A673 (cell line): ENCODE measurements around the gene KCTD4.

ENCODE experiments used
- EZH2 ChIP-seq: fragments of 200-600 bp; sonication (generic); IDR thresholded peaks from 2 replicates; pipeline ENCODE4 v1.6.1; 2017; ENCODE audit warnings: borderline replicate concordance, low read depth, mild to moderate bottlenecking, mixed read lengths, antibody characterized with exemption, low read length; ENCODE audit not compliant: poor library complexity, severe bottlenecking
- TF ChIP-seq, protein P1 (sequence below): fragments of 300-800, 200-600 bp; sonication (generic); conservative IDR thresholded peaks from 2 replicates; pipeline ENCODE4 v1.5.1; 2017; ENCODE audit warnings: low read depth, mild to moderate bottlenecking, antibody characterized with exemption, low read length, moderate library complexity, mixed read lengths

DNA sequence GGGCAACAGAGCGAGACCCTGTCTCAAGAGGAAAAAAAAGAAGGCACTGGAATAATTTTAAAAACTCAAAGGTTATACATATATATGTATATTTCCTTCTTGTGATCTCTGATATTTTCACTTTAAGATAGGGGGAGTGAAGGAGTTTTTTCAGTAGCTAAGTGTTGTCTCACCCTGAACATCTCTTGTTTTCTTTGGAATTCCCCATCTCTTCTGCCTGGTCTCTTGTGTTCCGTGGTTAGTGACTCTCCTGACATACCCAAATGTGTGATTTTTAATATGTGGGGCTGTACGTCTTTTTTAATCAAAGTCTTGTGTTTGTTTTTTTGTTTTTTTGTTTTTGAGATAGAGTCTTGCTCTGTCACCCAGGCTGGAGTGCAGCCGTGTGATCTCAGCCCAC is 15.3 kb upstream of the KCTD4 start:
- TF ChIP-seq, protein P1, sequence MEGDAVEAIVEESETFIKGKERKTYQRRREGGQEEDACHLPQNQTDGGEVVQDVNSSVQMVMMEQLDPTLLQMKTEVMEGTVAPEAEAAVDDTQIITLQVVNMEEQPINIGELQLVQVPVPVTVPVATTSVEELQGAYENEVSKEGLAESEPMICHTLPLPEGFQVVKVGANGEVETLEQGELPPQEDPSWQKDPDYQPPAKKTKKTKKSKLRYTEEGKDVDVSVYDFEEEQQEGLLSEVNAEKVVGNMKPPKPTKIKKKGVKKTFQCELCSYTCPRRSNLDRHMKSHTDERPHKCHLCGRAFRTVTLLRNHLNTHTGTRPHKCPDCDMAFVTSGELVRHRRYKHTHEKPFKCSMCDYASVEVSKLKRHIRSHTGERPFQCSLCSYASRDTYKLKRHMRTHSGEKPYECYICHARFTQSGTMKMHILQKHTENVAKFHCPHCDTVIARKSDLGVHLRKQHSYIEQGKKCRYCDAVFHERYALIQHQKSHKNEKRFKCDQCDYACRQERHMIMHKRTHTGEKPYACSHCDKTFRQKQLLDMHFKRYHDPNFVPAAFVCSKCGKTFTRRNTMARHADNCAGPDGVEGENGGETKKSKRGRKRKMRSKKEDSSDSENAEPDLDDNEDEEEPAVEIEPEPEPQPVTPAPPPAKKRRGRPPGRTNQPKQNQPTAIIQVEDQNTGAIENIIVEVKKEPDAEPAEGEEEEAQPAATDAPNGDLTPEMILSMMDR: no peak
- no peak for TF ChIP-seq EZH2
